ENCODE measurements around the gene FOXA2. TPM values are rescaled to one million over a fixed set of nuclear protein-coding genes. Genes with fewer than 3 reads are reported as not detected.

FOXA2 gene
- total RNA-seq, 4 donors from 2014 or later: not detected

- Histone ChIP-seq H3K27me3 (peaks cover 8% of the 10 kb centered on the region), H3K27ac (no peak overlapping the region), H3K4me1 (no peaks in the 10 kb centered on the region), H3K9me3 (no peaks in the 10 kb centered on the region), H3K4me3 (no peak overlapping the region), H3K36me3 (no peaks in the 10 kb centered on the region)
- TF ChIP-seq POLR2A (IDR thresholded peaks at IDR 0.05) (no peak), EP300 (IDR thresholded peaks at IDR 0.05) (no peak), POLR2AphosphoS5 (IDR thresholded peaks at IDR 0.05) (no peak), CTCF (IDR thresholded peaks at IDR 0.05) (no peak)
- ATAC-seq: no peak
- WGBS, 2 donors (ENCODE audit: low coverage in 1 of 2): 62 to 72% methylated on average over 3 of the region's 3 CpGs
These were observed 51.8 kb downstream of the FOXA2 start for GRCh38 chr20:22532598-22532997.

- H3K9me3 ChIP-seq: no peaks in the 10 kb centered on the region
- no peak for ATAC-seq
- WGBS, 2 donors (ENCODE audit: low coverage in 1 of 2): 50 to 80% methylated on average over 1 to 2 of the region's 2 CpGs
These were observed 52.6 kb downstream of the FOXA2 start for GRCh38 chr20:22531756-22532155.

GRCh38 chr20:22531056-22531615, 53.2 kb downstream of the FOXA2 start:
- no peaks in the 10 kb centered on the region for H3K9me3 ChIP-seq
- H3K4me3 ChIP-seq: no peak overlapping the region
- TF ChIP-seq EP300 (IDR thresholded peaks at IDR 0.05) (no peak), POLR2AphosphoS5 (IDR thresholded peaks at IDR 0.05) (no peak), POLR2A (IDR thresholded peaks at IDR 0.05) (no peak), CTCF (IDR thresholded peaks at IDR 0.05) (no peak)
- H3K27me3 ChIP-seq: peaks cover 8% of the 10 kb centered on the region
- no peak overlapping the region for H3K27ac ChIP-seq
- WGBS, 2 donors (ENCODE audit: low coverage in 1 of 2): 73 to 80% methylated on average over 5 to 8 of the region's 8 CpGs
- no peak for ATAC-seq
- H3K4me1 ChIP-seq: no peaks in the 10 kb centered on the region
- no peaks in the 10 kb centered on the region for H3K36me3 ChIP-seq

More at GRCh38 chr20:22531756-22532155, 52.6 kb downstream of the FOXA2 start:
- Histone ChIP-seq H3K4me1 (no peaks in the 10 kb centered on the region), H3K27me3 (peaks cover 8% of the 10 kb centered on the region), H3K36me3 (no peaks in the 10 kb centered on the region), H3K4me3 (no peak overlapping the region), H3K27ac (no peak overlapping the region)
- TF ChIP-seq EP300 (IDR thresholded peaks at IDR 0.05): no peak
- no peak for TF ChIP-seq POLR2A (IDR thresholded peaks at IDR 0.05)
- no peak for TF ChIP-seq POLR2AphosphoS5 (IDR thresholded peaks at IDR 0.05)
- no peak for TF ChIP-seq CTCF (IDR thresholded peaks at IDR 0.05)

Small RNA genes within 50 kb of the gene (small RNA-seq; reads per million reads assigned to genes)
- gene LINC00261: 0 reads per million in 4 donors

Data from gastroesophageal sphincter (tissue), 4 donors.